GM23338 (cell line): ENCODE results near the gene UBE2V1. TPM values are rescaled to one million over a fixed set of nuclear protein-coding genes. Genes with fewer than 3 reads are reported as not detected.

ENCODE experiments used
- ATAC-seq: fragments of 200-7000 bp; cut with Tn5 transposase; 3 replicates; pipeline ENCODE4 v1.9.1; 2020
- DNase-seq: peaks from one replicate; pipeline ENCODE4 v3.0.0-alpha.2; 2015; ENCODE audit warnings: low spot score
- H2AFZ ChIP-seq: fragments of 200-600 bp; sonication (generic); 2 replicates; pipeline ENCODE4 v1.8.0; 2016; ENCODE audit warnings: antibody characterized with exemption, mild to moderate bottlenecking, moderate library complexity
- H3F3A ChIP-seq: fragments of 200-600 bp; sonication (generic); replicated peaks from 2 replicates; pipeline ENCODE4 v1.8.0; 2017; ENCODE audit warnings: antibody characterized with exemption, mixed run types, low read depth
- H3K27ac ChIP-seq: fragments of 200-600 bp; sonication (generic); 2 replicates; pipeline ENCODE4 v1.6.1; 2016; ENCODE audit warnings: low read depth
- H3K27me3 ChIP-seq: fragments of 200-600 bp; sonication (generic); 2 replicates; pipeline ENCODE4 v1.8.0; 2016; ENCODE audit warnings: mild to moderate bottlenecking, mixed run types, moderate library complexity; ENCODE audit not compliant: insufficient read depth
- H3K36me3 ChIP-seq: fragments of 200-600 bp; sonication (generic); 2 replicates; pipeline ENCODE4 v1.8.0; 2016; ENCODE audit warnings: mild to moderate bottlenecking; ENCODE audit not compliant: insufficient read depth
- H3K4me1 ChIP-seq: fragments of 200-600 bp; sonication (generic); 2 replicates; pipeline ENCODE4 v1.8.0; 2016; ENCODE audit warnings: mild to moderate bottlenecking, moderate library complexity; ENCODE audit not compliant: insufficient read depth
- H3K4me2 ChIP-seq: fragments of 200-600 bp; sonication (generic); 2 replicates; pipeline ENCODE4 v1.7.1; 2017; ENCODE audit warnings: mixed run types
- H3K4me3 ChIP-seq: fragments of 200-600 bp; sonication (generic); 2 replicates; pipeline ENCODE4 v1.6.1; 2016; ENCODE audit warnings: mixed run types
- H3K79me2 ChIP-seq: fragments of 200-600 bp; sonication (generic); replicated peaks from 2 replicates; pipeline ENCODE4 v1.8.0; 2017; ENCODE audit warnings: mild to moderate bottlenecking; ENCODE audit not compliant: insufficient read depth
- H3K9me2 ChIP-seq: fragments of 200-600 bp; sonication (generic); 2 replicates; pipeline ENCODE4 v1.8.0; 2017; ENCODE audit not compliant: insufficient read depth
- H4K20me1 ChIP-seq: fragments of 200-600 bp; sonication (generic); replicated peaks from 2 replicates; pipeline ENCODE4 v1.8.0; 2017; ENCODE audit warnings: mild to moderate bottlenecking; ENCODE audit not compliant: insufficient read depth
- H3K27ac Mint-ChIP-seq: 2 replicates; pipeline ENCODE4 v1.8.0; 2020; ENCODE audit warnings: inconsistent platforms, mild to moderate bottlenecking, moderate library complexity, mixed read lengths
- H3K27me3 Mint-ChIP-seq: 3 replicates; pipeline ENCODE4 v1.8.0; 2022; ENCODE audit warnings: low read depth, mild to moderate bottlenecking, moderate library complexity, mixed read lengths, inconsistent platforms; ENCODE audit not compliant: insufficient read depth, poor library complexity
- H3K36me3 Mint-ChIP-seq: 3 replicates; pipeline ENCODE4 v1.8.0; 2021; ENCODE audit warnings: low read depth, mild to moderate bottlenecking, inconsistent platforms, moderate library complexity, mixed read lengths
- H3K4me1 Mint-ChIP-seq: 3 replicates; pipeline ENCODE4 v1.8.0; 2020; ENCODE audit warnings: mild to moderate bottlenecking, inconsistent platforms, mixed read lengths
- H3K4me3 Mint-ChIP-seq: 3 replicates; pipeline ENCODE4 v1.8.0; 2021; ENCODE audit warnings: moderate library complexity, mild to moderate bottlenecking, inconsistent platforms, mixed read lengths
- H3K9me3 Mint-ChIP-seq: 3 replicates; pipeline ENCODE4 v1.8.0; 2020; ENCODE audit warnings: moderate library complexity, mild to moderate bottlenecking, inconsistent platforms, mixed read lengths
- CREB1 ChIP-seq: fragments of 250-450 bp; sonication (Bioruptor Pico); IDR thresholded peaks from 2 replicates; pipeline ENCODE4 v1.5.0; 2020; ENCODE audit warnings: low read depth, mild to moderate bottlenecking, moderate library complexity
- CTCF ChIP-seq, 2 experiments: fragments of 200-600 bp in 1 of 2; sonication (generic) in 1 of 2; conservative IDR thresholded peaks; 2 replicates each; pipeline versions ENCODE4 v1.5.1 to v1.6.1; 2016 to 2017; ENCODE audit warnings: antibody characterized with exemption in 2 of 2, low read depth in 2 of 2, mild to moderate bottlenecking in 2 of 2, moderate library complexity in 1 of 2
- ETS1 ChIP-seq: IDR thresholded peaks from 2 replicates; pipeline ENCODE4 v1.6.1; 2016; ENCODE audit warnings: antibody characterized with exemption
- EZH2phosphoT487 ChIP-seq: fragments of 200-600 bp; sonication (generic); IDR thresholded peaks from one replicate; pipeline ENCODE4 v1.8.1; 2018; ENCODE audit warnings: antibody characterized with exemption; ENCODE audit not compliant: unreplicated experiment
- NANOG ChIP-seq: IDR thresholded peaks from 2 replicates; pipeline ENCODE4 v1.6.1; 2016; ENCODE audit warnings: antibody characterized with exemption, borderline replicate concordance
- POLR2AphosphoS5 ChIP-seq: IDR thresholded peaks from 2 replicates; pipeline ENCODE4 v1.6.1; 2016; ENCODE audit warnings: antibody characterized with exemption, low read depth
- REST ChIP-seq: IDR thresholded peaks from one replicate; pipeline ENCODE4 v1.6.1; 2018; ENCODE audit warnings: antibody characterized with exemption; ENCODE audit not compliant: unreplicated experiment
- STAT1 ChIP-seq: IDR thresholded peaks from one replicate; pipeline ENCODE4 v1.6.1; 2016; ENCODE audit warnings: antibody characterized with exemption; ENCODE audit not compliant: unreplicated experiment
- ZNF114 ChIP-seq: fragments of 250-450 bp; sonication (Bioruptor Pico); IDR thresholded peaks from 2 replicates; pipeline ENCODE4 v1.5.0; 2020; ENCODE audit warnings: mild to moderate bottlenecking, moderate library complexity
- ZNF331 ChIP-seq: fragments of 250-450 bp; sonication (Bioruptor Pico); IDR thresholded peaks from 2 replicates; pipeline ENCODE4 v1.5.0; 2020; ENCODE audit warnings: low read depth, mild to moderate bottlenecking, moderate library complexity
- ZNF462 ChIP-seq: fragments of 250-450 bp; sonication (Bioruptor Pico); IDR thresholded peaks from 2 replicates; pipeline ENCODE4 v1.5.0; 2020; ENCODE audit warnings: mild to moderate bottlenecking, moderate library complexity
- polyA plus RNA-seq: library from polyadenylated mRNA; unstranded; fragments of >200 nt; fragmentation: Nextera tagmentation; extraction: Ambion mirVana; gene quantifications from 2 replicates; pipeline ENCODE4 v1.2.1, GENCODE V29; 2016
- total RNA-seq: library from RNA; depleted of rRNA; stranded (reverse); fragments of >200 nt; shearing (Covaris generic); gene quantifications from 2 replicates; pipeline ENCODE4 v1.2.3, GENCODE V29; 2014

The UBE2V1 gene
- total and polyA plus RNA-seq, 2 experiments from 2014 or later: 105 to 302 TPM

GRCh38 chr20:50118203-50118602 lies 5.3 kb upstream of the UBE2V1 start:
- Mint-ChIP-seq H3K27ac (no peak overlapping the region), H3K4me3 (no peak overlapping the region), H3K4me1 (peaks cover 22% of the 10 kb centered on the region), H3K36me3 (peaks cover 9% of the 10 kb centered on the region), H3K9me3 (0 out of 3 replicates have a peak, but pooled peaks cover 2% of the 10 kb centered on the region), H3K27me3 (peaks cover 3% of the 10 kb centered on the region)
- Histone ChIP-seq H3K79me2 (peaks cover 8% of the 10 kb centered on the region), H3F3A (no peaks in the 10 kb centered on the region; the same call in 1 of the 2 replicates), H2AFZ (no peak overlapping the region), H3K9me2 (no peaks in the 10 kb centered on the region), H3K27me3 (no peaks in the 10 kb centered on the region), H3K4me1 (peaks cover 13% of the 10 kb centered on the region; the same call in 1 of the 2 replicates), H4K20me1 (0 out of 2 replicates have a peak, but pooled peaks cover 6% of the 10 kb centered on the region), H3K4me3 (no peak overlapping the region), H3K36me3 (no peaks in the 10 kb centered on the region), H3K27ac (no peak overlapping the region), H3K4me2 (no peak overlapping the region)
- ATAC-seq (no peak), DNase-seq (no peak)
- no peak for TF ChIP-seq CTCF (conservative IDR thresholded peaks at IDR 0.05; ENCODE audit: low read depth in 2 of 2)
- TF ChIP-seq REST: no peak
- TF ChIP-seq ZNF331 (CRISPR knock-in tag): no peak
- no peak for TF ChIP-seq STAT1
- TF ChIP-seq ETS1: no peak
- TF ChIP-seq EZH2phosphoT487: no peak
- TF ChIP-seq ZNF114 (CRISPR knock-in tag): no peak
- no peak for TF ChIP-seq NANOG
- no peak for TF ChIP-seq CREB1 (CRISPR knock-in tag)
- TF ChIP-seq ZNF462: no peak
- no peak for TF ChIP-seq POLR2AphosphoS5
